WTC11 (cell line): ENCODE results near the gene TARDBP. TPM values are rescaled to one million over a fixed set of nuclear protein-coding genes. Genes with fewer than 3 reads are reported as not detected.
A peak's percentile ranks its signal among the peaks of the same experiment; 100 is the strongest.

ENCODE experiments used
- ATAC-seq: fragments of 200-7000 bp; cut with Tn5 transposase; 2 replicates; pipeline ENCODE4 v1.10.0; 2021; ENCODE audit warnings: mild to moderate bottlenecking, moderate library complexity
- CTCF ChIA-PET: fragments of 300-600 bp; sonication (Branson Sonifier 250); formaldehyde crosslinking; loops from one replicate; lab custom pipeline; 2021; ENCODE audit warnings: antibody characterized with exemption; lab: Charles Lee
- POLR2A ChIA-PET: fragments of 350-600 bp; sonication (Branson Sonifier 250); formaldehyde crosslinking; loops from one replicate; lab custom pipeline; 2021; ENCODE audit warnings: antibody characterized with exemption; lab: Charles Lee
- DNase-seq: peaks from one replicate; pipeline ENCODE4 v3.0.0; 2021; ENCODE audit warnings: low spot score
- H3K27ac Mint-ChIP-seq: 2 replicates; pipeline ENCODE4 v1.8.0; 2021; ENCODE audit warnings: mixed read lengths
- H3K27me3 Mint-ChIP-seq: 2 replicates; pipeline ENCODE4 v1.8.0; 2021; ENCODE audit warnings: low read depth, mild to moderate bottlenecking, moderate library complexity, mixed read lengths
- H3K36me3 Mint-ChIP-seq: 2 replicates; pipeline ENCODE4 v1.8.0; 2021; ENCODE audit warnings: mixed read lengths
- H3K4me1 Mint-ChIP-seq: 2 replicates; pipeline ENCODE4 v1.8.0; 2022; ENCODE audit warnings: mixed read lengths
- H3K4me3 Mint-ChIP-seq: 2 replicates; pipeline ENCODE4 v1.8.0; 2021; ENCODE audit warnings: mild to moderate bottlenecking, moderate library complexity, mixed read lengths
- H3K9me3 Mint-ChIP-seq: 2 replicates; pipeline ENCODE4 v1.8.0; 2021; ENCODE audit warnings: mixed read lengths
- FOXK1 ChIP-seq: sonication (generic); formaldehyde crosslinking; IDR thresholded peaks from 2 replicates; pipeline ENCODE4 v1.8.0; 2022; ENCODE audit warnings: mild to moderate bottlenecking, moderate library complexity, missing genetic modification reagents
- NR2C2 ChIP-seq: sonication (generic); formaldehyde crosslinking; IDR thresholded peaks from 2 replicates; pipeline ENCODE4 v1.8.0; 2022; ENCODE audit warnings: mild to moderate bottlenecking, missing genetic modification reagents
- NR3C1 ChIP-seq: sonication (generic); formaldehyde crosslinking; conservative IDR thresholded peaks from 2 replicates; pipeline ENCODE4 v1.8.1; 2023; ENCODE audit warnings: low read depth, mild to moderate bottlenecking, missing genetic modification reagents
- OVOL2 ChIP-seq: fragments of 250-450 bp; sonication (Bioruptor Pico); IDR thresholded peaks from 2 replicates; pipeline ENCODE4 v1.9.0; 2021; ENCODE audit warnings: mild to moderate bottlenecking, borderline replicate concordance
- RELA ChIP-seq: sonication (generic); formaldehyde crosslinking; IDR thresholded peaks from 2 replicates; pipeline ENCODE4 v1.8.1; 2022; ENCODE audit warnings: missing genetic modification reagents, mild to moderate bottlenecking, borderline replicate concordance
- SMAD3 ChIP-seq: sonication (generic); formaldehyde crosslinking; IDR thresholded peaks from 2 replicates; pipeline ENCODE4 v1.8.0; 2022; ENCODE audit warnings: missing genetic modification reagents, mild to moderate bottlenecking, borderline replicate concordance
- SMAD4 ChIP-seq: sonication (generic); formaldehyde crosslinking; IDR thresholded peaks from 2 replicates; pipeline ENCODE4 v1.8.0; 2022; ENCODE audit warnings: mild to moderate bottlenecking, missing genetic modification reagents
- TEAD4 ChIP-seq: sonication (generic); formaldehyde crosslinking; IDR thresholded peaks from 2 replicates; pipeline ENCODE4 v1.8.0; 2022; ENCODE audit warnings: mild to moderate bottlenecking, missing genetic modification reagents
- ZBTB21 ChIP-seq: sonication (generic); formaldehyde crosslinking; IDR thresholded peaks from 2 replicates; pipeline ENCODE4 v1.8.1; 2023; ENCODE audit warnings: mild to moderate bottlenecking, missing genetic modification reagents, borderline replicate concordance
- ZNF138 ChIP-seq: sonication (generic); formaldehyde crosslinking; conservative IDR thresholded peaks from 2 replicates; pipeline ENCODE4 v1.8.1; 2022; ENCODE audit warnings: mild to moderate bottlenecking, moderate library complexity, missing genetic modification reagents
- ZNF416 ChIP-seq: fragments of 250-450 bp; sonication (Bioruptor Pico); IDR thresholded peaks from 2 replicates; pipeline ENCODE4 v1.9.0; 2021; ENCODE audit warnings: mild to moderate bottlenecking, inconsistent platforms
- total RNA-seq: library from RNA; stranded (reverse); gene quantifications from 3 replicates; pipeline ENCODE4 v1.2.3, GENCODE V29; 2021
- TF ChIP-seq, protein P1 (sequence below): sonication (generic); formaldehyde crosslinking; IDR thresholded peaks from 2 replicates; pipeline ENCODE4 v1.8.0; 2023; ENCODE audit warnings: missing genetic modification reagents, mild to moderate bottlenecking, borderline replicate concordance
- TF ChIP-seq, protein P2 (sequence below): sonication (generic); formaldehyde crosslinking; IDR thresholded peaks from 2 replicates; pipeline ENCODE4 v1.8.0; 2023; ENCODE audit warnings: mild to moderate bottlenecking, missing genetic modification reagents
- TF ChIP-seq, protein P3 (sequence below): sonication (generic); formaldehyde crosslinking; IDR thresholded peaks from 2 replicates; pipeline ENCODE4 v1.8.0; 2022; ENCODE audit warnings: mild to moderate bottlenecking, missing genetic modification reagents
- TF ChIP-seq, protein P4 (sequence below): sonication (generic); formaldehyde crosslinking; IDR thresholded peaks from 2 replicates; pipeline ENCODE4 v1.8.1; 2023; ENCODE audit warnings: mild to moderate bottlenecking, missing genetic modification reagents
- TF ChIP-seq, protein P5 (sequence below): sonication (generic); formaldehyde crosslinking; IDR thresholded peaks from 2 replicates; pipeline ENCODE4 v1.8.1; 2023; ENCODE audit warnings: mild to moderate bottlenecking, missing genetic modification reagents, moderate library complexity

The TARDBP gene
- total RNA-seq, 1 experiment from 2014 or later = 228 TPM

DNA sequence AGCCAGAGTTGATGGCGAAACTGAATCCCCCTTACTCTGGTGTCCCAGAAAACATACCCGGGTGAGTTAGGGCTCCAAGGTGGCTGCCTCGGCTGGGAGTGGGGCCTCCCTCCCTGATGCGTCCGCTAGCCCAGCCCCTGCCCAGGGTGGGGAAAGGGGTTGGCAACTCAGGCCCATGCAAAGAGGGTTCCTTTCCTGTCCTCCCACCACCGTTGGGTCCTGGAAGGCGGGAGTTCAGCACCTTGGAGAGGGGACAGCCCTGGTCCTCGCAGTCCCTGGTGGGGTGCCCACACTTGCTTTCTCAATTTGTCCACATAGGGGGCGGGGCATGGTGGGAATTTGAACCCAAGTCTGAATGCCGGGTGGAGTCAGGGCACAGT lies 41.3 kb downstream of the TARDBP start (continued):
- TF ChIP-seq, protein P1, sequence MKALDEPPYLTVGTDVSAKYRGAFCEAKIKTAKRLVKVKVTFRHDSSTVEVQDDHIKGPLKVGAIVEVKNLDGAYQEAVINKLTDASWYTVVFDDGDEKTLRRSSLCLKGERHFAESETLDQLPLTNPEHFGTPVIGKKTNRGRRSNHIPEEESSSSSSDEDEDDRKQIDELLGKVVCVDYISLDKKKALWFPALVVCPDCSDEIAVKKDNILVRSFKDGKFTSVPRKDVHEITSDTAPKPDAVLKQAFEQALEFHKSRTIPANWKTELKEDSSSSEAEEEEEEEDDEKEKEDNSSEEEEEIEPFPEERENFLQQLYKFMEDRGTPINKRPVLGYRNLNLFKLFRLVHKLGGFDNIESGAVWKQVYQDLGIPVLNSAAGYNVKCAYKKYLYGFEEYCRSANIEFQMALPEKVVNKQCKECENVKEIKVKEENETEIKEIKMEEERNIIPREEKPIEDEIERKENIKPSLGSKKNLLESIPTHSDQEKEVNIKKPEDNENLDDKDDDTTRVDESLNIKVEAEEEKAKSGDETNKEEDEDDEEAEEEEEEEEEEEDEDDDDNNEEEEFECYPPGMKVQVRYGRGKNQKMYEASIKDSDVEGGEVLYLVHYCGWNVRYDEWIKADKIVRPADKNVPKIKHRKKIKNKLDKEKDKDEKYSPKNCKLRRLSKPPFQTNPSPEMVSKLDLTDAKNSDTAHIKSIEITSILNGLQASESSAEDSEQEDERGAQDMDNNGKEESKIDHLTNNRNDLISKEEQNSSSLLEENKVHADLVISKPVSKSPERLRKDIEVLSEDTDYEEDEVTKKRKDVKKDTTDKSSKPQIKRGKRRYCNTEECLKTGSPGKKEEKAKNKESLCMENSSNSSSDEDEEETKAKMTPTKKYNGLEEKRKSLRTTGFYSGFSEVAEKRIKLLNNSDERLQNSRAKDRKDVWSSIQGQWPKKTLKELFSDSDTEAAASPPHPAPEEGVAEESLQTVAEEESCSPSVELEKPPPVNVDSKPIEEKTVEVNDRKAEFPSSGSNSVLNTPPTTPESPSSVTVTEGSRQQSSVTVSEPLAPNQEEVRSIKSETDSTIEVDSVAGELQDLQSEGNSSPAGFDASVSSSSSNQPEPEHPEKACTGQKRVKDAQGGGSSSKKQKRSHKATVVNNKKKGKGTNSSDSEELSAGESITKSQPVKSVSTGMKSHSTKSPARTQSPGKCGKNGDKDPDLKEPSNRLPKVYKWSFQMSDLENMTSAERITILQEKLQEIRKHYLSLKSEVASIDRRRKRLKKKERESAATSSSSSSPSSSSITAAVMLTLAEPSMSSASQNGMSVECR = 0 out of 2 replicates have a peak, but pooled peaks have one; percentile 62
- 0 out of 2 replicates have a peak, but pooled peaks have one; percentile 25 for TF ChIP-seq NR2C2 (CRISPR knock-in tag)
- TF ChIP-seq ZNF138 (CRISPR knock-in tag) = no peak
- TF ChIP-seq SMAD3 = peak; percentile 72
- TF ChIP-seq TEAD4 (CRISPR knock-in tag) = 0 out of 2 replicates have a peak, but pooled peaks have one; percentile 11
- TF ChIP-seq, protein P2, sequence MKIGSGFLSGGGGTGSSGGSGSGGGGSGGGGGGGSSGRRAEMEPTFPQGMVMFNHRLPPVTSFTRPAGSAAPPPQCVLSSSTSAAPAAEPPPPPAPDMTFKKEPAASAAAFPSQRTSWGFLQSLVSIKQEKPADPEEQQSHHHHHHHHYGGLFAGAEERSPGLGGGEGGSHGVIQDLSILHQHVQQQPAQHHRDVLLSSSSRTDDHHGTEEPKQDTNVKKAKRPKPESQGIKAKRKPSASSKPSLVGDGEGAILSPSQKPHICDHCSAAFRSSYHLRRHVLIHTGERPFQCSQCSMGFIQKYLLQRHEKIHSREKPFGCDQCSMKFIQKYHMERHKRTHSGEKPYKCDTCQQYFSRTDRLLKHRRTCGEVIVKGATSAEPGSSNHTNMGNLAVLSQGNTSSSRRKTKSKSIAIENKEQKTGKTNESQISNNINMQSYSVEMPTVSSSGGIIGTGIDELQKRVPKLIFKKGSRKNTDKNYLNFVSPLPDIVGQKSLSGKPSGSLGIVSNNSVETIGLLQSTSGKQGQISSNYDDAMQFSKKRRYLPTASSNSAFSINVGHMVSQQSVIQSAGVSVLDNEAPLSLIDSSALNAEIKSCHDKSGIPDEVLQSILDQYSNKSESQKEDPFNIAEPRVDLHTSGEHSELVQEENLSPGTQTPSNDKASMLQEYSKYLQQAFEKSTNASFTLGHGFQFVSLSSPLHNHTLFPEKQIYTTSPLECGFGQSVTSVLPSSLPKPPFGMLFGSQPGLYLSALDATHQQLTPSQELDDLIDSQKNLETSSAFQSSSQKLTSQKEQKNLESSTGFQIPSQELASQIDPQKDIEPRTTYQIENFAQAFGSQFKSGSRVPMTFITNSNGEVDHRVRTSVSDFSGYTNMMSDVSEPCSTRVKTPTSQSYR (CRISPR knock-in tag) = peak; percentile 84
- TF ChIP-seq RELA (CRISPR knock-in tag) = peak; percentile 59; the same call in 1 of the 2 replicates
- TF ChIP-seq, protein P3, sequence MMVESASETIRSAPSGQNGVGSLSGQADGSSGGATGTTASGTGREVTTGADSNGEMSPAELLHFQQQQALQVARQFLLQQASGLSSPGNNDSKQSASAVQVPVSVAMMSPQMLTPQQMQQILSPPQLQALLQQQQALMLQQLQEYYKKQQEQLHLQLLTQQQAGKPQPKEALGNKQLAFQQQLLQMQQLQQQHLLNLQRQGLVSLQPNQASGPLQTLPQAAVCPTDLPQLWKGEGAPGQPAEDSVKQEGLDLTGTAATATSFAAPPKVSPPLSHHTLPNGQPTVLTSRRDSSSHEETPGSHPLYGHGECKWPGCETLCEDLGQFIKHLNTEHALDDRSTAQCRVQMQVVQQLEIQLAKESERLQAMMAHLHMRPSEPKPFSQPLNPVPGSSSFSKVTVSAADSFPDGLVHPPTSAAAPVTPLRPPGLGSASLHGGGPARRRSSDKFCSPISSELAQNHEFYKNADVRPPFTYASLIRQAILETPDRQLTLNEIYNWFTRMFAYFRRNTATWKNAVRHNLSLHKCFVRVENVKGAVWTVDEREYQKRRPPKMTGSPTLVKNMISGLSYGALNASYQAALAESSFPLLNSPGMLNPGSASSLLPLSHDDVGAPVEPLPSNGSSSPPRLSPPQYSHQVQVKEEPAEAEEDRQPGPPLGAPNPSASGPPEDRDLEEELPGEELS (CRISPR knock-in tag) = peak; percentile 66; the same call in 1 of the 2 replicates
- 0 out of 2 replicates have a peak, but pooled peaks have one; percentile 19 for TF ChIP-seq ZBTB21 (CRISPR knock-in tag)
- TF ChIP-seq, protein P4, sequence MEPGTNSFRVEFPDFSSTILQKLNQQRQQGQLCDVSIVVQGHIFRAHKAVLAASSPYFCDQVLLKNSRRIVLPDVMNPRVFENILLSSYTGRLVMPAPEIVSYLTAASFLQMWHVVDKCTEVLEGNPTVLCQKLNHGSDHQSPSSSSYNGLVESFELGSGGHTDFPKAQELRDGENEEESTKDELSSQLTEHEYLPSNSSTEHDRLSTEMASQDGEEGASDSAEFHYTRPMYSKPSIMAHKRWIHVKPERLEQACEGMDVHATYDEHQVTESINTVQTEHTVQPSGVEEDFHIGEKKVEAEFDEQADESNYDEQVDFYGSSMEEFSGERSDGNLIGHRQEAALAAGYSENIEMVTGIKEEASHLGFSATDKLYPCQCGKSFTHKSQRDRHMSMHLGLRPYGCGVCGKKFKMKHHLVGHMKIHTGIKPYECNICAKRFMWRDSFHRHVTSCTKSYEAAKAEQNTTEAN (CRISPR knock-in tag) = no peak
- peak; percentile 64; the same call in 1 of the 2 replicates for TF ChIP-seq SMAD4 (CRISPR knock-in tag)

DNA sequence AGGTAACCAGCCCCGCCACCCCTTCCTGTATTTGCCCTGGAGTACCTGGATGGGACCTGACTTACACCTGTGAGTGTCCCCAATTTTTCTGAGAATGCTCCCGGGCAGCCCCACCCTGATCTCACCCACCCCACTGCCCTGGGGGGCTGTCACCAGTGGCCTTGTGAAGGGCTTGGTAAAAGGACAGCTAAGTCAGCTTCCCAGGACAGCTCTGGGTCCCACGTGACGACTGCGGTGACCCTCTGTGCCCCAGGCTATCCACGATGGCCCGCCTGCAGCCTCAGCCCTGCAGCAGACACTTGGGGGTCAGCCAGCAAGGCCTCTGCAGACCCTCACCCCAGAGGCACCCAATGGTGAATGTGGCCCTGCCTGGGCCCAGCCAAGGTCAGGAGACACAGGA lies 41.7 kb downstream of the TARDBP start:
- peaks cover 23% of the 10 kb centered on the region for H3K36me3 Mint-ChIP-seq
- no peaks in the 10 kb centered on the region for H3K9me3 Mint-ChIP-seq
- no peaks in the 10 kb centered on the region for H3K27me3 Mint-ChIP-seq
- DNase-seq (no peak), ATAC-seq (no peak)
- POLR2A ChIA-PET = no interaction called here
- H3K4me1 Mint-ChIP-seq = peaks cover 26% of the 10 kb centered on the region
- TF ChIP-seq ZNF416 (CRISPR knock-in tag) (no peak), ZNF138 (CRISPR knock-in tag) (no peak), SMAD3 (no peak), NR3C1 (CRISPR knock-in tag) (no peak), FOXK1 (no peak), ZBTB21 (CRISPR knock-in tag) (0 out of 2 replicates have a peak, but pooled peaks have one; percentile 9), OVOL2 (no peak)
- TF ChIP-seq, protein P5, sequence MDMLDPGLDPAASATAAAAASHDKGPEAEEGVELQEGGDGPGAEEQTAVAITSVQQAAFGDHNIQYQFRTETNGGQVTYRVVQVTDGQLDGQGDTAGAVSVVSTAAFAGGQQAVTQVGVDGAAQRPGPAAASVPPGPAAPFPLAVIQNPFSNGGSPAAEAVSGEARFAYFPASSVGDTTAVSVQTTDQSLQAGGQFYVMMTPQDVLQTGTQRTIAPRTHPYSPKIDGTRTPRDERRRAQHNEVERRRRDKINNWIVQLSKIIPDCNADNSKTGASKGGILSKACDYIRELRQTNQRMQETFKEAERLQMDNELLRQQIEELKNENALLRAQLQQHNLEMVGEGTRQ (CRISPR knock-in tag) = no peak
- peak overlapping the region; percentile 27; the same call in 1 of the 2 replicates for H3K27ac Mint-ChIP-seq
- CTCF ChIA-PET = interaction anchor here (0.6 to 6.6 kb wide), 5 partner anchors 8 to 562 kb away, joined by 3 to 59 read pairs (median 3); partner anchors contain the start of gene TARDBP
- no peak overlapping the region for H3K4me3 Mint-ChIP-seq
